ENCODE measurements around the gene ARID3A. TPM values are rescaled to one million over a fixed set of nuclear protein-coding genes. Genes with fewer than 3 reads are reported as not detected.

ARID3A gene
- total RNA-seq, 1 donor from 2014 or later = 106 TPM

- no peaks in the 10 kb centered on the region for H3K4me1 Mint-ChIP-seq (ENCODE audit: low read depth, unreplicated experiment)
- H3K9me3 Mint-ChIP-seq (ENCODE audit: unreplicated experiment) = no peaks in the 10 kb centered on the region
- peaks cover 24% of the 10 kb centered on the region for H3K27me3 Mint-ChIP-seq (ENCODE audit: low read depth, unreplicated experiment)
- peaks cover 2% of the 10 kb centered on the region for H3K36me3 Mint-ChIP-seq (ENCODE audit: low read depth, unreplicated experiment)
- peak within 1 kb of the TSS; percentile 82 for H3K27ac Mint-ChIP-seq (ENCODE audit: unreplicated experiment)
- no peak for DNase-seq (ENCODE audit: low read depth)
- Histone ChIP-seq H3K27ac (ENCODE audit: low read depth, low read length) (no peak within 1 kb of the TSS), H3K4me1 (ENCODE audit: insufficient read depth, low read length) (peaks cover 8% of the 10 kb centered on the region), H3K4me2 (ENCODE audit: low read length) (peak within 1 kb of the TSS; percentile 36), H2AFZ (ENCODE audit: low read depth, low read length) (no peak within 1 kb of the TSS), H3K27me3 (ENCODE audit: insufficient read depth, low read length) (peaks cover 34% of the 10 kb centered on the region), H3K4me3 (ENCODE audit: insufficient read depth, low read depth, low read length) (no peak within 1 kb of the TSS), H3K36me3 (ENCODE audit: insufficient read depth, low read length) (no peaks in the 10 kb centered on the region), H3K9me3 (ENCODE audit: insufficient read depth, low read depth, low read length) (no peaks in the 10 kb centered on the region), H3K9ac (ENCODE audit: low read length) (no peak within 1 kb of the TSS), H4K20me1 (ENCODE audit: insufficient read depth, low read length) (peaks cover 19% of the 10 kb centered on the region), H3K79me2 (ENCODE audit: insufficient read depth, low read length) (no peaks in the 10 kb centered on the region)
- TF ChIP-seq CTCF (IDR thresholded peaks at IDR 0.05; ENCODE audit: insufficient read depth, low read depth, low read length) = no peak
- TF ChIP-seq EZH2 (IDR thresholded peaks at IDR 0.05; ENCODE audit: insufficient read depth, low read length) = peak; percentile 63
- no peak for FAIRE-seq
- peak within 1 kb of the TSS; percentile 62 for H3K4me3 Mint-ChIP-seq (ENCODE audit: unreplicated experiment)
Measured at GRCh38 chr19:1000095-1000494, 74.3 kb downstream of the ARID3A start, which contains the start of gene GRIN3B. GRIN3B (plus strand) TSS chr19:1000419; CDS start chr19:1000438, 19 bp downstream.

- FAIRE-seq (no peak), DNase-seq (ENCODE audit: low read depth) (no peak)
- Histone ChIP-seq H3K4me1 (ENCODE audit: insufficient read depth, low read length) (peaks cover 8% of the 10 kb centered on the region), H3K27me3 (ENCODE audit: insufficient read depth, low read length) (peaks cover 31% of the 10 kb centered on the region), H3K9me3 (ENCODE audit: insufficient read depth, low read depth, low read length) (no peaks in the 10 kb centered on the region), H3K79me2 (ENCODE audit: insufficient read depth, low read length) (no peaks in the 10 kb centered on the region), H2AFZ (ENCODE audit: low read depth, low read length) (no peak overlapping the region), H4K20me1 (ENCODE audit: insufficient read depth, low read length) (peaks cover 12% of the 10 kb centered on the region), H3K36me3 (ENCODE audit: insufficient read depth, low read length) (no peaks in the 10 kb centered on the region), H3K4me2 (ENCODE audit: low read length) (peak overlapping the region; percentile 36), H3K4me3 (ENCODE audit: insufficient read depth, low read depth, low read length) (no peak overlapping the region), H3K9ac (ENCODE audit: low read length) (no peak overlapping the region), H3K27ac (ENCODE audit: low read depth, low read length) (no peak overlapping the region)
- H3K27me3 Mint-ChIP-seq (ENCODE audit: low read depth, unreplicated experiment) = peaks cover 24% of the 10 kb centered on the region
- no peak overlapping the region for H3K27ac Mint-ChIP-seq (ENCODE audit: unreplicated experiment)
- no peaks in the 10 kb centered on the region for H3K4me1 Mint-ChIP-seq (ENCODE audit: low read depth, unreplicated experiment)
- peaks cover 2% of the 10 kb centered on the region for H3K36me3 Mint-ChIP-seq (ENCODE audit: low read depth, unreplicated experiment)
- TF ChIP-seq EZH2 (IDR thresholded peaks at IDR 0.05; ENCODE audit: insufficient read depth, low read length) (no peak), CTCF (IDR thresholded peaks at IDR 0.05; ENCODE audit: insufficient read depth, low read depth, low read length) (no peak)
- H3K4me3 Mint-ChIP-seq (ENCODE audit: unreplicated experiment) = peak overlapping the region; percentile 62
- H3K9me3 Mint-ChIP-seq (ENCODE audit: unreplicated experiment) = no peaks in the 10 kb centered on the region
Measured at GRCh38 chr19:1000591-1001537, 75.0 kb downstream of the ARID3A start.

All from astrocyte (in vitro differentiated cells and primary cell).